ENCODE results near the gene ARHGEF39. TPM values are rescaled to one million over a fixed set of nuclear protein-coding genes. Genes with fewer than 3 reads are reported as not detected.
A peak's percentile ranks its signal among the peaks of the same experiment; 100 is the strongest.

Gene ARHGEF39
- total and polyA plus RNA-seq, 2 experiments from 2014 or later: 5.2 to 9.4 TPM

DNA sequence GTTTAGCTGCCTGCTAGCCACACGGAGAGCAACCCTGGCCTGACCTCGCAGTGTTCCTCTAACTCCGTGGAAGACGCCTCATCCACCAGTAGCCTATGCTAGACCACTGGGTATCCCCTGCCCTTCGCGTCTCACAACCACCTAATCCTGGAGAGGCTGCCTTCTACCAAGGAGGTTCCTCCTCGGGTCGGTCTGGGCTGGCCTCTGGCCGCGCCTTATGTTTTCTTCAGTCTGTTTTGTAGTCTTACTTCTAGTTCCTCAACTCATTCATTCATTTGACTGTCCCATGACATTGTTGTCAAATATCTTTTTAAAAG is 26.3 kb upstream of the ARHGEF39 start:
- WGBS (ENCODE audit: low lambda C conversion rate, missing lambda C conversion rate): 23% methylated on average over 9 of the region's 10 CpGs
- Histone ChIP-seq H3K27ac (peak overlapping the region; percentile 94), H3K4me1 (ENCODE audit: insufficient read depth) (peaks cover 20% of the 10 kb centered on the region), H3K9me3 (ENCODE audit: low read depth) (no peaks in the 10 kb centered on the region), H3K9me2 (replicated peaks; ENCODE audit: insufficient read depth) (no peaks in the 10 kb centered on the region), H3K4me3 (peak overlapping the region; percentile 90), H3K79me2 (peaks cover 3% of the 10 kb centered on the region), H2AFZ (peak overlapping the region; percentile 94), H4K20me1 (ENCODE audit: insufficient read depth, poor library complexity, severe bottlenecking) (no peaks in the 10 kb centered on the region), H3K36me3 (replicated peaks; ENCODE audit: insufficient read depth, low read depth) (no peaks in the 10 kb centered on the region), H3K4me2 (peak overlapping the region; percentile 99), H3K27me3 (no peaks in the 10 kb centered on the region)
- no peak for DNase-seq (ENCODE audit: low spot score)
- TF ChIP-seq EZH2 (IDR thresholded peaks at IDR 0.05; ENCODE audit: borderline replicate concordance): no peak
- no peak for TF ChIP-seq EZH2phosphoT487 (IDR thresholded peaks at IDR 0.05; ENCODE audit: low read depth, severe bottlenecking, unreplicated experiment)
- TF ChIP-seq, protein P1, sequence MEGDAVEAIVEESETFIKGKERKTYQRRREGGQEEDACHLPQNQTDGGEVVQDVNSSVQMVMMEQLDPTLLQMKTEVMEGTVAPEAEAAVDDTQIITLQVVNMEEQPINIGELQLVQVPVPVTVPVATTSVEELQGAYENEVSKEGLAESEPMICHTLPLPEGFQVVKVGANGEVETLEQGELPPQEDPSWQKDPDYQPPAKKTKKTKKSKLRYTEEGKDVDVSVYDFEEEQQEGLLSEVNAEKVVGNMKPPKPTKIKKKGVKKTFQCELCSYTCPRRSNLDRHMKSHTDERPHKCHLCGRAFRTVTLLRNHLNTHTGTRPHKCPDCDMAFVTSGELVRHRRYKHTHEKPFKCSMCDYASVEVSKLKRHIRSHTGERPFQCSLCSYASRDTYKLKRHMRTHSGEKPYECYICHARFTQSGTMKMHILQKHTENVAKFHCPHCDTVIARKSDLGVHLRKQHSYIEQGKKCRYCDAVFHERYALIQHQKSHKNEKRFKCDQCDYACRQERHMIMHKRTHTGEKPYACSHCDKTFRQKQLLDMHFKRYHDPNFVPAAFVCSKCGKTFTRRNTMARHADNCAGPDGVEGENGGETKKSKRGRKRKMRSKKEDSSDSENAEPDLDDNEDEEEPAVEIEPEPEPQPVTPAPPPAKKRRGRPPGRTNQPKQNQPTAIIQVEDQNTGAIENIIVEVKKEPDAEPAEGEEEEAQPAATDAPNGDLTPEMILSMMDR (IDR thresholded peaks at IDR 0.05; ENCODE audit: poor library complexity): no peak

DNA sequence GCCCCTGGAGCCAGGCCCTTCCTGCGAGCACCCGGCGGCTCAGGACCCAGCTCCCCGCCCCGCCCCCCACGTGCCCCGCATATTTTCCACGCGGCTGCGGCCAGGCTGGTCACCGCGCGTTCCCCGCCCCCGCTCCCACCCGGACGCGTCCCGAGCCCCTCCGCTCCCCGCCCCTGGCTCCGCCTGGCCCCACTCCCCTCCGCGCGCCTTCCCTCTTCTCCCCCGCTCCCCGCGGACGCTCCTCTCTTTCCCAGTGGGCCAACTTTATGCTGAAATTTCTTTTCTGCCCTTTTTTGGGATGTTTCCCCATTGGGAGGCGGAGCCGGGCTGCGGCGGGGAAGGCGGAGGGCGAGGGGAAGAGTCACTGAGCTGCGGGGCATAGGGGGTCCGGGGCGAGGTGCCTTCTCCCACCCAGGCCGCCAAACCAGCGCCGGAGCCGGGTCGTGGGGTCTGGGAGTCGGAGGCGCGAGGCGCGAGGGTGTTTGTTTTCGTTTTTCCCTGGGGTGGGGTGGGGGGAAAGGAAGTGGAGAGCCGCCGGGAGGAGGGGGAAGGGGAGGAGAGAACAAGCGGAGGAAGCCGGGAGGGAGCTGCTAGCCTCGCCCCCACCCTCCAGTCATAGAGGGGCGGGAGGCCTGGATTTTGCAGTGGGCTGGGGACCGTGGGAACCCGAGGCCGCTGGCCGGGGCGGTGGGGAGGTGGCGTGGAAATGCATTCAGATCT is 25.8 kb upstream of the ARHGEF39 start:
- H3K27me3 ChIP-seq: no peaks in the 10 kb centered on the region
- no peaks in the 10 kb centered on the region for H4K20me1 ChIP-seq (ENCODE audit: insufficient read depth, poor library complexity, severe bottlenecking)
- H3K79me2 ChIP-seq: peaks cover 3% of the 10 kb centered on the region
- DNase-seq (ENCODE audit: low spot score): peak; percentile 75
- H3K4me3 ChIP-seq: peak overlapping the region; percentile 90
- no peaks in the 10 kb centered on the region for H3K36me3 ChIP-seq (replicated peaks; ENCODE audit: insufficient read depth, low read depth)
- H3K4me1 ChIP-seq (ENCODE audit: insufficient read depth): peaks cover 20% of the 10 kb centered on the region
- no peaks in the 10 kb centered on the region for H3K9me3 ChIP-seq (ENCODE audit: low read depth)
- TF ChIP-seq EZH2phosphoT487 (IDR thresholded peaks at IDR 0.05; ENCODE audit: low read depth, severe bottlenecking, unreplicated experiment) (no peak), EZH2 (IDR thresholded peaks at IDR 0.05; ENCODE audit: borderline replicate concordance) (no peak)
- TF ChIP-seq, protein P1 (IDR thresholded peaks at IDR 0.05; ENCODE audit: poor library complexity): no peak
- H2AFZ ChIP-seq: peak overlapping the region; percentile 94
- no peaks in the 10 kb centered on the region for H3K9me2 ChIP-seq (replicated peaks; ENCODE audit: insufficient read depth)
- peak overlapping the region; percentile 99 for H3K4me2 ChIP-seq
- 2% methylated on average over 11 of the region's 61 CpGs for WGBS (ENCODE audit: low lambda C conversion rate, missing lambda C conversion rate)
- peak overlapping the region; percentile 94 for H3K27ac ChIP-seq

DNA sequence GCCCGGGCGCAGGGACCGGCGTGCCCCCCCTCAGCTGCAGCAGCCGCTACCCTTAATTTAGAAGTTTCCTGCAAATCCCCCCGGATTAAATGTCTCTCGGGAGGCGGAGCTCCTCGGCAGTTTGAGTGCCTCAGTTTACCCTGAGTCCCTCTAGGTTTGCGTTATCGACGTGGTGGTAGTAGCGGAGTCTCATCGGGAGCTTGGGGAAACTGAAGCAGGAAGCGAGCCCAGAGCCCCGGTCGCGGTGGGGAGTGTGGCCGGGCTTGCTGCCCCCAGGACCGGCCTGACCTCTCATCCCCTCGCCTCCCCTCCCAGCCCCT is 25.3 kb upstream of the ARHGEF39 start:
- H3K27ac ChIP-seq: peak overlapping the region; percentile 94
- H3K27me3 ChIP-seq: no peaks in the 10 kb centered on the region
- peaks cover 3% of the 10 kb centered on the region for H3K79me2 ChIP-seq
- no peaks in the 10 kb centered on the region for H3K9me3 ChIP-seq (ENCODE audit: low read depth)
- H3K36me3 ChIP-seq (replicated peaks; ENCODE audit: insufficient read depth, low read depth): no peaks in the 10 kb centered on the region
- peak overlapping the region; percentile 90 for H3K4me3 ChIP-seq
- H4K20me1 ChIP-seq (ENCODE audit: insufficient read depth, poor library complexity, severe bottlenecking): no peaks in the 10 kb centered on the region
- H3K4me2 ChIP-seq: peak overlapping the region; percentile 99
- WGBS (ENCODE audit: low lambda C conversion rate, missing lambda C conversion rate): 1% methylated on average over 17 of the region's 21 CpGs
- H2AFZ ChIP-seq: peak overlapping the region; percentile 94
- peaks cover 20% of the 10 kb centered on the region for H3K4me1 ChIP-seq (ENCODE audit: insufficient read depth)
- H3K9me2 ChIP-seq (replicated peaks; ENCODE audit: insufficient read depth): no peaks in the 10 kb centered on the region
- no peak for DNase-seq (ENCODE audit: low spot score)
- TF ChIP-seq, protein P1 (IDR thresholded peaks at IDR 0.05; ENCODE audit: poor library complexity): no peak
- TF ChIP-seq EZH2phosphoT487 (IDR thresholded peaks at IDR 0.05; ENCODE audit: low read depth, severe bottlenecking, unreplicated experiment): no peak
- no peak for TF ChIP-seq EZH2 (IDR thresholded peaks at IDR 0.05; ENCODE audit: borderline replicate concordance)

All from hepatocyte (in vitro differentiated cells).